ENCODE results near the gene FHIT. TPM values are rescaled to one million over a fixed set of nuclear protein-coding genes. Genes with fewer than 3 reads are reported as not detected.

FHIT gene
- total RNA-seq, 1 experiment from 2014 or later = 9.8 TPM

DNA sequence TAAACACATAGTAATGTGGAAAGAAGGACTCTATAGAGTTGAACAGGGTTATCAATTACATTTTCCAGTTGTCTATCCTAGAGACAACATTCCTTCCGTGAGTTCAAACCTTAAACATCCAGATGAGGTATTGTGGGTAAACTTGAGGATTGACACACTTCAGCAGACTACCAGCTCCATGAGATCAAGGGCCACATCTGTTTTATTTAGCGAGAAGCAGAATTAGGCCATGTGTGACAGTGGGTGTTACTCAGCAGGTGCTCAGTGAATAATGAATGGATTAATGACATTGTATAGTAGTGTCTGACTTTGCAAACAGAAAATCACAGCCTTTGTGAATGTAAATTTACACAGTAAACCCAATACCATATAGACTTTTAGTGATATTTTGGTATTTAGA is 1260.3 kb downstream of the FHIT start:
- H3K36me3 ChIP-seq (ENCODE audit: low read depth) = no peaks in the 10 kb centered on the region
- no peak overlapping the region for H3K4me2 ChIP-seq
- H3K4me3 ChIP-seq = no peak overlapping the region
- H2AFZ ChIP-seq = no peak overlapping the region
- H3K27ac ChIP-seq = no peak overlapping the region
- H3K9me2 ChIP-seq (ENCODE audit: insufficient read depth) = no peaks in the 10 kb centered on the region
- CTCF ChIA-PET = no interaction called here
- BruUV-seq (replicated peaks) = no TSS peak
- H3F3A ChIP-seq (ENCODE audit: insufficient read depth, low read depth) = no peaks in the 10 kb centered on the region
- POLR2A ChIA-PET (ENCODE audit: unreplicated experiment) = no interaction called here
- DNase-seq = no peak
- no peaks in the 10 kb centered on the region for H3K9me3 ChIP-seq (ENCODE audit: insufficient read depth, low read depth)
- intact Hi-C loops (cut with micrococcal nuclease; ENCODE audit: unreplicated experiment) = no loop called here
- no peaks in the 10 kb centered on the region for H3K4me1 ChIP-seq (replicated peaks; ENCODE audit: insufficient read depth)
- H3K27me3 ChIP-seq (ENCODE audit: insufficient read depth, low read depth) = no peaks in the 10 kb centered on the region
- H4K20me1 ChIP-seq (ENCODE audit: insufficient read depth) = no peaks in the 10 kb centered on the region
- no peaks in the 10 kb centered on the region for H3K79me2 ChIP-seq (ENCODE audit: low read depth)
- TF ChIP-seq, protein P1, sequence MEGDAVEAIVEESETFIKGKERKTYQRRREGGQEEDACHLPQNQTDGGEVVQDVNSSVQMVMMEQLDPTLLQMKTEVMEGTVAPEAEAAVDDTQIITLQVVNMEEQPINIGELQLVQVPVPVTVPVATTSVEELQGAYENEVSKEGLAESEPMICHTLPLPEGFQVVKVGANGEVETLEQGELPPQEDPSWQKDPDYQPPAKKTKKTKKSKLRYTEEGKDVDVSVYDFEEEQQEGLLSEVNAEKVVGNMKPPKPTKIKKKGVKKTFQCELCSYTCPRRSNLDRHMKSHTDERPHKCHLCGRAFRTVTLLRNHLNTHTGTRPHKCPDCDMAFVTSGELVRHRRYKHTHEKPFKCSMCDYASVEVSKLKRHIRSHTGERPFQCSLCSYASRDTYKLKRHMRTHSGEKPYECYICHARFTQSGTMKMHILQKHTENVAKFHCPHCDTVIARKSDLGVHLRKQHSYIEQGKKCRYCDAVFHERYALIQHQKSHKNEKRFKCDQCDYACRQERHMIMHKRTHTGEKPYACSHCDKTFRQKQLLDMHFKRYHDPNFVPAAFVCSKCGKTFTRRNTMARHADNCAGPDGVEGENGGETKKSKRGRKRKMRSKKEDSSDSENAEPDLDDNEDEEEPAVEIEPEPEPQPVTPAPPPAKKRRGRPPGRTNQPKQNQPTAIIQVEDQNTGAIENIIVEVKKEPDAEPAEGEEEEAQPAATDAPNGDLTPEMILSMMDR (conservative IDR thresholded peaks at IDR 0.05) = no peak
- TF ChIP-seq EZH2 (IDR thresholded peaks at IDR 0.05; ENCODE audit: low read depth) = no peak

DNA sequence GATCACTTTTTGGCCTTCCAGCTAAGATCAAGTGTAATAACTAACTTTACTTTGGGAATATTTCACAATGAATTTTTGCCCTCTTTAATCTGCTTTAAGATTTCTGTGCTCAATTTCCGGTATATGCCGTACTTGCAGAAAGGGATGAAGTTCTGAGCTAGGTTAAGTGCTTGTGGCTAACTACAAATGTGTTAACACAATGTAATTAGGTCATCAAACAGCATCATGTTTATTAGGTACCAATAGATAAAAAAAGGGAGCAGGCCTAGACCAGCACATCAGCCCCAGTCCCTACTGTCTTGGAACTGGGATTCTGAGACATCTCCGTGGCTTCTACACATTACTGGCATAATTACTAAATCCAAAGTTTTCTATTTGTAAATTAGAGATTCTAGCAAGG is 1268.7 kb downstream of the FHIT start:
- no peaks in the 10 kb centered on the region for H3K9me2 ChIP-seq (ENCODE audit: insufficient read depth)
- no peak for DNase-seq
- POLR2A ChIA-PET (ENCODE audit: unreplicated experiment) = no interaction called here
- BruUV-seq (replicated peaks) = no TSS peak
- no peaks in the 10 kb centered on the region for H3K9me3 ChIP-seq (ENCODE audit: insufficient read depth, low read depth)
- TF ChIP-seq EZH2 (IDR thresholded peaks at IDR 0.05; ENCODE audit: low read depth) = no peak
- TF ChIP-seq, protein P1 (conservative IDR thresholded peaks at IDR 0.05) = no peak
- no peaks in the 10 kb centered on the region for H3K79me2 ChIP-seq (ENCODE audit: low read depth)
- H3K27me3 ChIP-seq (ENCODE audit: insufficient read depth, low read depth) = no peaks in the 10 kb centered on the region
- no peak overlapping the region for H3K4me3 ChIP-seq
- no peak overlapping the region for H3K4me2 ChIP-seq
- H4K20me1 ChIP-seq (ENCODE audit: insufficient read depth) = no peaks in the 10 kb centered on the region
- H3K27ac ChIP-seq = no peak overlapping the region
- H3K36me3 ChIP-seq (ENCODE audit: low read depth) = no peaks in the 10 kb centered on the region
- H2AFZ ChIP-seq = no peak overlapping the region
- no peaks in the 10 kb centered on the region for H3F3A ChIP-seq (ENCODE audit: insufficient read depth, low read depth)
- CTCF ChIA-PET = no interaction called here
- intact Hi-C loops (cut with micrococcal nuclease; ENCODE audit: unreplicated experiment) = no loop called here
- no peaks in the 10 kb centered on the region for H3K4me1 ChIP-seq (replicated peaks; ENCODE audit: insufficient read depth)

DNA sequence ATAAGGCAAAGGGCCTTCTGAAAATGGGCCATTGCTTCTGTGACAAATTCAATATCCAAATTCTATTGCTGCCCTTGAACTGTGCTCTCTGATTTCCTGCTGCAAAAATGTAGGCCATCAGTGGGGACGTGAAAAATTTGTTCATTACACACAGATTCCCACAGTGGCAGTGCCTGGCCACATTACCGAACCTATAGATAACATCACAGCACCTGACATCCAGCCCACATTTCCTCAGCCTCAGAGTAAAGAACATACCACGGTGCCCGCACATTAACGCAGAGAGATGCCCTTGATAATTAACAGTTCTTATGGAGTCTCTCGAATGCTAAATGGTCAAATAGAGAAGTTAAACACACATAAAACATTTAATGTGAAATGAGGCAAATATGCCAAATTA is 1269.9 kb downstream of the FHIT start:
- Histone ChIP-seq H4K20me1 (ENCODE audit: insufficient read depth) (no peaks in the 10 kb centered on the region), H3K79me2 (ENCODE audit: low read depth) (no peaks in the 10 kb centered on the region), H3K36me3 (ENCODE audit: low read depth) (no peaks in the 10 kb centered on the region), H3K4me3 (no peak overlapping the region), H3K4me1 (replicated peaks; ENCODE audit: insufficient read depth) (no peaks in the 10 kb centered on the region), H3F3A (ENCODE audit: insufficient read depth, low read depth) (no peaks in the 10 kb centered on the region), H3K4me2 (no peak overlapping the region), H3K27ac (no peak overlapping the region), H3K27me3 (ENCODE audit: insufficient read depth, low read depth) (no peaks in the 10 kb centered on the region), H2AFZ (no peak overlapping the region), H3K9me2 (ENCODE audit: insufficient read depth) (no peaks in the 10 kb centered on the region), H3K9me3 (ENCODE audit: insufficient read depth, low read depth) (no peaks in the 10 kb centered on the region)
- TF ChIP-seq EZH2 (IDR thresholded peaks at IDR 0.05; ENCODE audit: low read depth) = no peak
- TF ChIP-seq, protein P1 (conservative IDR thresholded peaks at IDR 0.05) = no peak
- CTCF ChIA-PET = no interaction called here
- no peak for DNase-seq
- BruUV-seq (replicated peaks) = no TSS peak
- POLR2A ChIA-PET (ENCODE audit: unreplicated experiment) = no interaction called here
- intact Hi-C loops (cut with micrococcal nuclease; ENCODE audit: unreplicated experiment) = no loop called here

Measured in PC-9 (cell line).